Neural crest cell (in vitro differentiated cells): ENCODE measurements around the gene OLFM1. TPM values are rescaled to one million over a fixed set of nuclear protein-coding genes. Genes with fewer than 3 reads are reported as not detected.

Experiments
- DNase-seq: peaks from one replicate; pipeline ENCODE4 v3.0.0; 2021; ENCODE audit warnings: low read depth, mixed read lengths, low spot score
- H3K27ac Mint-ChIP-seq: one replicate; pipeline ENCODE4 v1.8.0; 2021; ENCODE audit warnings: mild to moderate bottlenecking, mixed read lengths; ENCODE audit not compliant: unreplicated experiment
- H3K27me3 Mint-ChIP-seq: 2 replicates; pipeline ENCODE4 v1.8.0; 2021; ENCODE audit warnings: low read depth, mild to moderate bottlenecking, mixed read lengths
- H3K36me3 Mint-ChIP-seq: 2 replicates; pipeline ENCODE4 v1.8.0; 2021; ENCODE audit warnings: low read depth, mild to moderate bottlenecking, mixed read lengths
- H3K4me1 Mint-ChIP-seq: 2 replicates; pipeline ENCODE4 v1.8.0; 2021; ENCODE audit warnings: mixed read lengths
- H3K4me3 Mint-ChIP-seq: one replicate; pipeline ENCODE4 v1.8.0; 2021; ENCODE audit warnings: mild to moderate bottlenecking, mixed read lengths
- H3K9me3 Mint-ChIP-seq: 2 replicates; pipeline ENCODE4 v1.8.0; 2021; ENCODE audit warnings: mixed read lengths
- CTCF ChIP-seq: fragments of 200-600 bp; sonication (generic); conservative IDR thresholded peaks from 2 replicates; pipeline ENCODE4 v1.5.0; 2021; ENCODE audit warnings: antibody characterized with exemption, mild to moderate bottlenecking
- total RNA-seq: library from RNA; stranded (reverse); gene quantifications from 2 replicates; pipeline ENCODE4 v1.2.1, GENCODE V29; 2021

The OLFM1 gene
- total RNA-seq, 1 donor from 2014 or later: 27.2 TPM

GRCh38 chr9:135135929-135136315 lies 48.5 kb downstream of the OLFM1 start:
- Mint-ChIP-seq H3K36me3 (peaks cover 5% of the 10 kb centered on the region), H3K4me1 (peaks cover 33% of the 10 kb centered on the region), H3K27ac (no peak overlapping the region), H3K27me3 (no peaks in the 10 kb centered on the region), H3K4me3 (no peak overlapping the region), H3K9me3 (peaks cover 4% of the 10 kb centered on the region)
- TF ChIP-seq CTCF: no peak
- no peak for DNase-seq

GRCh38 chr9:135136481-135136880 lies 49.0 kb downstream of the OLFM1 start:
- peak overlapping the region; percentile 54 for H3K27ac Mint-ChIP-seq
- no peak for TF ChIP-seq CTCF
- peak overlapping the region; percentile 50 for H3K4me3 Mint-ChIP-seq
- H3K27me3 Mint-ChIP-seq: no peaks in the 10 kb centered on the region
- peaks cover 33% of the 10 kb centered on the region for H3K4me1 Mint-ChIP-seq
- H3K36me3 Mint-ChIP-seq: peaks cover 5% of the 10 kb centered on the region
- no peak for DNase-seq
- H3K9me3 Mint-ChIP-seq: peaks cover 4% of the 10 kb centered on the region

DNA sequence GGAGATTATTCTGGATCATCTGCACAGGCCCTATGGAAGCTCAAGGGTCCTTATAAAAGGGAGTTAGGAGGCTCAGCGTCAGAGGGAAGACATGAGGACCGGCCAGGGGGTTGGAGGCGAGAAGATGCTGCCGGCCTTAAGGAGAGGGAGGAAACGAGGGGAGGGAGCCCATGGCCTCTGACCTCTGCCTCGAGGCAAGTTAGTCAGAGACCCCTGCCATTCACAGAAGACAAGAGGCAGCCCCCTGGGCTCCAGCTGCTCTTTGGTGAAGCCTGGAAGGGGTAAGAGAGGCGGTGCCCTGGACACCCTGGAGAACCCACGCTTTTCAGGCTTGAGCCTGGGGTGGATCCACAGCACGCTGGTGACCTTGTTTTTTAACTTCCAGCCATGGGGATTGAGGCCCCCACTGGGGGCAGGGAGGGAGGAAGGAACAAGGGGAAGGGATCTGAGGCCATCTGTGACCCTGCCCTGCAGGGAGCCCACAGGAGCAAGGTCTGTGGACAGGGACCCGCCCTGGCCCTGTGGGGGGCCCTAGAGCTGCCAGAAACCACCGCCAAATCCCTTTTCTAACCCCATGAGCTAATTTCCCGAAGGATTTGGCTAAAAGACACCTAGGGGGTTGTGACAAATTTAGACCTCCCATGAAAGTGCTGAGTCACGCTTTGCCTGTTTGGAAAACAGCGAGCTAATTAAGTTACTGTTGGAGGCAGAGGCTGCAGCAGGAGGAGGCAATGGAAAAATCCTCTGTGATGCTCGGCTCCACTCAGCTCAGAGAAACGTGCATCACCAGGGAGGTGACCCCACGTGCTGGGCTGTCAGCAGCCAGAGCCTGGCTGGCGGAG lies 49.7 kb downstream of the OLFM1 start:
- peak; percentile 31 for DNase-seq
- Mint-ChIP-seq H3K4me3 (peak overlapping the region; percentile 50), H3K27ac (peak overlapping the region; percentile 88), H3K27me3 (no peaks in the 10 kb centered on the region), H3K9me3 (peaks cover 4% of the 10 kb centered on the region), H3K4me1 (peaks cover 33% of the 10 kb centered on the region), H3K36me3 (peaks cover 5% of the 10 kb centered on the region)
- no peak for TF ChIP-seq CTCF

DNA sequence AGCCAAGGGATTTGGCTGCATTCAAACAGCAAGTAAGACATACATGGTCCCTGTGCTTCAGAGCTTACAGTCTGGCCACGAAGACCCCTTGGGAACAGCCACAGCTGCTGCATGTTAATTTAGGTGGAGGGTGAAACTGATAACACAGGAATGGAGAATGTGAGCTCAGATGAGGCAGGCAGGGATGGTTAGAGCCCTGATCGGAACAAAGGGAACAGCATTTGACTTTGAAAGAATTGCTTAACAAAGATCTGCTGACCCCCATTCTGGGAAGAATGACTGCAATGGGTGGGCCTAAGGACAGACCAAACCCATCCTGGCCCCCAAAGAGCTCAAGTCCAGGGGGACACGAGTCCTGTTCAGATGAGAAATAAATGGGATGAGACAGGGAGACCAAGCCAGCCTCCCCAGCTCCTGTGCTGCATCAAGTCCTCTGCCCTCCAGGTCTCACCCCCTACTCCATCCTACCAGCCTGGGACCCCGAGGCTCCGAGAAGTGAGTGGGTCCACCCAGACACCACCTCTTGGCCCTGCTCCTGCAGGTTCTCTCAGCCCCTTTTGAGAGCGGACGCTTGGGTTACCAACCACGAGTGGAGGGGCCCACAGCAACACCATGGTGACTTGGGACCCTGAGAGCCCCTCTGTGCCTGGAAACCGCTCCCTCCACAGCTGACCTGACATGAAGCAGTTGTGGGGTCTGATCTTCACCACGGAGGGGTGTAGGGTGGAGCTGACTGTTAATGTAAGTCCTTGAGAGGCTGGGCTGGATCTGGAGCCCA lies 50.8 kb downstream of the OLFM1 start:
- no peaks in the 10 kb centered on the region for H3K27me3 Mint-ChIP-seq
- TF ChIP-seq CTCF: no peak
- peaks cover 4% of the 10 kb centered on the region for H3K9me3 Mint-ChIP-seq
- no peak for DNase-seq
- H3K4me3 Mint-ChIP-seq: no peak overlapping the region
- H3K36me3 Mint-ChIP-seq: peaks cover 5% of the 10 kb centered on the region
- no peak overlapping the region for H3K27ac Mint-ChIP-seq
- H3K4me1 Mint-ChIP-seq: peaks cover 26% of the 10 kb centered on the region

DNA sequence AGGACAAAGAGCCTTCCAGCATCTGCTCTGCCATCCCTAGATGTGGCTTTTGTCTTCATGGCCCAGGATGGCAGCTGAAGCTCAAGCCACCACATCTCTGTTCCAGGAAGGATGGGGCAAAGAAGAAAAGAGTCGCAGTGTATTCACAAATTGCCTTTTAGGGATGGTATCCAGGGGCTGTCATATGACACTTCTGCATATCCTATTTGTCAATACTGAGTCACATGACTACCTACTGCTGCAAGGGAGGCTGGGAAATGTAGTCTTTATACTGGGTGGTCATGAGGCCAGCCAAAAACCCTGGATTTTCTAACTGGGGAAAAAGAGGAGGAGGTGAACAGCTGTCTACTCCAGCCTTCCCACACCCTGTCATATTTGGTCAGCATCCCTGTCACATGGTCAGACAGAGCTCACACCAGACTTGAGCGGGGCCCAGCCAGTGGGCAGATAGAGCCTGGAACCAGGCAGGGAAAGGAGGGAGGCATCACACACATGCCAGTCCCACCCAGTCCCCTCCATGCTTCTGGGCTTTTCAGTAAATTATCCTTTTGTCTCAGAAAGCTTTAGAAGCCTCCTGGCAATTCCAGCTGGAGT lies 52.0 kb downstream of the OLFM1 start:
- Mint-ChIP-seq H3K27ac (no peak overlapping the region), H3K36me3 (peaks cover 5% of the 10 kb centered on the region), H3K9me3 (peaks cover 4% of the 10 kb centered on the region), H3K4me1 (peaks cover 26% of the 10 kb centered on the region), H3K4me3 (no peak overlapping the region), H3K27me3 (no peaks in the 10 kb centered on the region)
- no peak for TF ChIP-seq CTCF
- DNase-seq: no peak
